Measurements from ENCODE around the gene ATOH8. TPM values are rescaled to one million over a fixed set of nuclear protein-coding genes. Genes with fewer than 3 reads are reported as not detected.

Gene ATOH8
- total RNA-seq, 1 donor from 2014 or later, result 0.52 TPM

- TF ChIP-seq, protein P1, sequence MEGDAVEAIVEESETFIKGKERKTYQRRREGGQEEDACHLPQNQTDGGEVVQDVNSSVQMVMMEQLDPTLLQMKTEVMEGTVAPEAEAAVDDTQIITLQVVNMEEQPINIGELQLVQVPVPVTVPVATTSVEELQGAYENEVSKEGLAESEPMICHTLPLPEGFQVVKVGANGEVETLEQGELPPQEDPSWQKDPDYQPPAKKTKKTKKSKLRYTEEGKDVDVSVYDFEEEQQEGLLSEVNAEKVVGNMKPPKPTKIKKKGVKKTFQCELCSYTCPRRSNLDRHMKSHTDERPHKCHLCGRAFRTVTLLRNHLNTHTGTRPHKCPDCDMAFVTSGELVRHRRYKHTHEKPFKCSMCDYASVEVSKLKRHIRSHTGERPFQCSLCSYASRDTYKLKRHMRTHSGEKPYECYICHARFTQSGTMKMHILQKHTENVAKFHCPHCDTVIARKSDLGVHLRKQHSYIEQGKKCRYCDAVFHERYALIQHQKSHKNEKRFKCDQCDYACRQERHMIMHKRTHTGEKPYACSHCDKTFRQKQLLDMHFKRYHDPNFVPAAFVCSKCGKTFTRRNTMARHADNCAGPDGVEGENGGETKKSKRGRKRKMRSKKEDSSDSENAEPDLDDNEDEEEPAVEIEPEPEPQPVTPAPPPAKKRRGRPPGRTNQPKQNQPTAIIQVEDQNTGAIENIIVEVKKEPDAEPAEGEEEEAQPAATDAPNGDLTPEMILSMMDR (conservative IDR thresholded peaks at IDR 0.05; ENCODE audit: low read depth, low read length), result no peak
- peak overlapping the region; percentile 51 for H3K4me3 ChIP-seq (ENCODE audit: low read depth, low read length)
- DNase-seq (ENCODE audit: low read depth), result no peak
Measured at GRCh38 chr2:85754313-85755095, 713 bp downstream of the ATOH8 start.

- peak overlapping the region; percentile 51 for H3K4me3 ChIP-seq (ENCODE audit: low read depth, low read length)
- TF ChIP-seq, protein P1 (conservative IDR thresholded peaks at IDR 0.05; ENCODE audit: low read depth, low read length), result no peak
- no peak for DNase-seq (ENCODE audit: low read depth)
Measured at GRCh38 chr2:85755122-85756027, 1.6 kb downstream of the ATOH8 start.

- DNase-seq (ENCODE audit: low read depth), result no peak
- TF ChIP-seq, protein P1 (conservative IDR thresholded peaks at IDR 0.05; ENCODE audit: low read depth, low read length), result no peak
- H3K4me3 ChIP-seq (ENCODE audit: low read depth, low read length), result no peak overlapping the region
Measured at GRCh38 chr2:85756195-85756594, 2.4 kb downstream of the ATOH8 start.

DNA sequence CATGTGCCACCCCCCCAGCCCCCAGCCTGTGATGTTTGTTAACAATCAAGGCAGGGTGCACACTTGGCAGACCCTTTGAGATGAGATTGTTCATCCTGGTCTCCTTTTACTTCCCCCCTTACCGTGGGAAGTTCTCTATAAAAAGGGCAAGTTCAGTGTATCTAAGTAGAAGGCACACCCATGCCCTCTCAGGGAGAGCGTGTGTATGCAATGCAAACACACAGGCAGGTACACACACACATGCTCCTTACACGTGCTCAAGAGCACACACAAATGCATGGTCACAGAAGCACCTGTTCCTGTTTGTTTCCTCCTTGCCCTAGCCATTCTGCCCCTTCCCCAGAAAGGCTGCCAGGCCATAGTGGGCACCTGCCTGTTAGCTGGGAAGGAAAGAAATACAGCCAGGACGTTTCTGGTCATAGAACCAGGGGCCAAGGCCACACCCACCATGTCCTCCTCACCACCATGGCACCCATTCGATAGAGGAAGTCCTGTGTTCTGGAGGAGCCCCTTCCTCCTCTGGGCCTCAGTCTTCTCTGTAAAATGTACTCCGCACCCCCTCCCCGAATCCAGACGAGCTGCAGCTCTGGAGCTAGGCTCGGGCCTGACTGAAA, 3.1 kb downstream of the ATOH8 start:
- DNase-seq (ENCODE audit: low read depth), result no peak
- TF ChIP-seq, protein P1 (conservative IDR thresholded peaks at IDR 0.05; ENCODE audit: low read depth, low read length), result no peak
- H3K4me3 ChIP-seq (ENCODE audit: low read depth, low read length), result no peak overlapping the region

- TF ChIP-seq, protein P1 (conservative IDR thresholded peaks at IDR 0.05; ENCODE audit: low read depth, low read length), result no peak
- H3K4me3 ChIP-seq (ENCODE audit: low read depth, low read length), result no peak overlapping the region
- DNase-seq (ENCODE audit: low read depth), result no peak
Measured at GRCh38 chr2:85757860-85758259, 4.1 kb downstream of the ATOH8 start.

GRCh38 chr2:85758361-85759256, 4.8 kb downstream of the ATOH8 start:
- H3K4me3 ChIP-seq (ENCODE audit: low read depth, low read length), result no peak overlapping the region
- TF ChIP-seq, protein P1 (conservative IDR thresholded peaks at IDR 0.05; ENCODE audit: low read depth, low read length), result no peak
- DNase-seq (ENCODE audit: low read depth), result no peak

Data from epithelial cell of proximal tubule (primary cell).